GM12891 (cell line): ENCODE results near the gene IQGAP2.

Experiments
- DNase-seq: peaks from one replicate; pipeline ENCODE4 v3.0.0; 2011; ENCODE audit warnings: low spot score; ENCODE audit not compliant: insufficient read length
- FAIRE-seq: peaks from 2 replicates; lab custom pipeline; 2011; peaks lifted over from hg19 to GRCh38; lab: Jason Lieb, UNC
- PAX5 ChIP-seq: IDR thresholded peaks from 2 replicates; pipeline ENCODE4 v1.6.1; 2011; ENCODE audit warnings: low read length, moderate library complexity, mild to moderate bottlenecking; ENCODE audit not compliant: insufficient read depth, severe bottlenecking
- POLR2A ChIP-seq: IDR thresholded peaks from 2 replicates; pipeline ENCODE4 v1.6.1; 2011; ENCODE audit warnings: low read depth, low read length, control low read depth
- POLR2AphosphoS5 ChIP-seq: IDR thresholded peaks from 2 replicates; pipeline ENCODE4 v1.6.1; 2011; ENCODE audit warnings: low read depth, low read length, control low read depth
- POU2F2 ChIP-seq: IDR thresholded peaks from 2 replicates; pipeline ENCODE4 v1.6.1; 2011; ENCODE audit warnings: low read depth, mild to moderate bottlenecking, control low read depth, low read length, moderate library complexity
- SPI1 ChIP-seq: IDR thresholded peaks from 2 replicates; pipeline ENCODE4 v1.6.1; 2011; ENCODE audit warnings: low read depth, low read length, control low read depth
- TAF1 ChIP-seq: IDR thresholded peaks from 2 replicates; pipeline ENCODE4 v1.6.1; 2011; ENCODE audit warnings: low read depth, low read length, control low read depth

The IQGAP2 gene

DNA sequence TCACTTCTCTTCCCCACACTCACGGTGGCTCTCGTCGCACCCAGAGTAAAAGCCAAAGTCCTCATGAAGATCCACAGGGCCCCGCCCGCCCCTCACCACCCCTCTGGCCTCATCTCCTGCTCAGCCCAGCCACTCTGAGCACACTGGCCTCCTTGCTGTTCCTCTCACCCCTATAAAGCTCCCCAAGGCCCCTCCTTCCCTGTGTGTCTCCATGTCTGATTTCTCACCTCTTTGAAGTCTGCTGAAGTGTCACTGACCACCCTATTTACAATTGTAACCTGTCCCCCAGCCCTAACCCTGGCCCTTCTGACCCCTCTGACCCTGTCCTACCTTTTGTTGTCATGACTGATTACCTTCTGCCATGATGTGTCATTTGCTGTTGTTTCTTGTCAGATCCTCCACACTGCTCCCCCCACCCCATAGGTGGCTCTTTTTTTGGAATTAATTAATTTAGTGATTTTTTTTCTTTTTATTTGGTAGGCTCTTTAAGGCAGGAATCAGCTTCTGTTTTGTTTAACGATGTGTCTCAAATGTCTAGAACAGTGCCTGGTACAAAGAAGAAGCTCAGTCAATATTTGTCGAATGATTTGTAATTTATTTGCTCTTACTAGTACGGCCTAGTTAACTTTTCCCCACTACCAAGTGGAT lies 90.2 kb downstream of the IQGAP2 start:
- FAIRE-seq (no peak), DNase-seq (no peak)
- TF ChIP-seq POLR2AphosphoS5 (no peak), SPI1 (no peak), POU2F2 (no peak), PAX5 (no peak), TAF1 (no peak), POLR2A (no peak)

DNA sequence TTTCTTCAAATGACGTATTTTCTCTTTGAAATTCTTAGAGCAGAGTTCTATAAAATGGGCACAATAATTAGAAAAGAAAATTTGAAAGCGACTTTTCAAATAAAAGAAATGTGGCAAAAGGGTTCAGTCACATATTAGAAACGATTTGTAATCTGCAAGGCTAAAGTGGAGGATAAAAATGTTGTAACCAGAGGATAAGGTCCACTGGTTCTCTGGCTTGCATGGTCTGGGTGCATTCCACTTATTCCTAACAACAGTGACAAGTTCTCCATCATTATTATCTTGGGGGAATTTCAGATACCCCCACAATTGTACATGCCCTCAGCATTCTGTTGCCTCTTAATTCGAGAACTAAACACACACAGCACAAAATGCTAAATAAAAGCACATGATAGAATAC lies 91.1 kb downstream of the IQGAP2 start:
- TF ChIP-seq POLR2AphosphoS5 = no peak
- TF ChIP-seq SPI1 = no peak
- no peak for TF ChIP-seq TAF1
- TF ChIP-seq POLR2A = no peak
- no peak for TF ChIP-seq PAX5
- no peak for TF ChIP-seq POU2F2
- no peak for FAIRE-seq
- no peak for DNase-seq

DNA sequence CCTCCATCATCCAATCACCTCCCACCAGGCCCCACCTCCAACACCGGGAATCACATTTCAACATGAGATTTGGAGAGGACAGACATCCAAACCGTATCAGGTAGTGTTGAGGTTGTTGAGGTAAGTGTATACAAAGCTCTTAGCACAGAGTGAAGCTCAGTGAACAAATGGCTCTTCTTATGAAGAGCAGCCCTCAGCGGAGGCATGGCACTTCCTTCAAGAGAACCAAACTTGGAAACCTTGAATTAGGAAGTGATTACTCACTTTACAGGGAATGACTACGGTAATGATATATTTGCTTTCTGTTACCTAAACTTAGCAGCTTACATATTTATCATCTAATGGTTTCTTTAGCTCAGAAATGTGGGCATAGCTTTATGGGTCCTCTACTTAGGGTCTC lies 92.8 kb downstream of the IQGAP2 start:
- FAIRE-seq = no peak
- TF ChIP-seq PAX5 (no peak), SPI1 (no peak), POLR2AphosphoS5 (no peak), POLR2A (no peak), TAF1 (no peak), POU2F2 (no peak)
- no peak for DNase-seq

DNA sequence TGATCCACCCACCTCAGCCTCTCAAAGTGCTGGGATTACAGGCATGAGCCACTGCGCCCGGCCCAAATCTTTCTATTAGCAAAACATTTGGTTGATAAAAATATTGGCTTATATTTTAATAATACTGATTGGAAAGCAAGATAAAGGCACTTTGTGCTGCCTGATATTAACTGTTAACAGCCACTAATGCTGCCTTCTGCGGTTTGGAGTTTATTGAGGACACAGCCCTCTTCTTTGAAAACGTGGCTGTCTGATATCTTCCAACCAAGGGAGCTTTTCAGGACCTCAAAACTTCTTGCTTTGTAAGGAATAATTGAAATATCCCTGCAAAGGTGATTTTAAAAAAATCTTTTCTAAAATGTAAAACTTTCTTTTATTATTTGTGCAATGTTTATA lies 94.0 kb downstream of the IQGAP2 start:
- TF ChIP-seq PAX5 (no peak), POU2F2 (no peak), POLR2AphosphoS5 (no peak)
- no peak for FAIRE-seq
- DNase-seq = no peak

DNA sequence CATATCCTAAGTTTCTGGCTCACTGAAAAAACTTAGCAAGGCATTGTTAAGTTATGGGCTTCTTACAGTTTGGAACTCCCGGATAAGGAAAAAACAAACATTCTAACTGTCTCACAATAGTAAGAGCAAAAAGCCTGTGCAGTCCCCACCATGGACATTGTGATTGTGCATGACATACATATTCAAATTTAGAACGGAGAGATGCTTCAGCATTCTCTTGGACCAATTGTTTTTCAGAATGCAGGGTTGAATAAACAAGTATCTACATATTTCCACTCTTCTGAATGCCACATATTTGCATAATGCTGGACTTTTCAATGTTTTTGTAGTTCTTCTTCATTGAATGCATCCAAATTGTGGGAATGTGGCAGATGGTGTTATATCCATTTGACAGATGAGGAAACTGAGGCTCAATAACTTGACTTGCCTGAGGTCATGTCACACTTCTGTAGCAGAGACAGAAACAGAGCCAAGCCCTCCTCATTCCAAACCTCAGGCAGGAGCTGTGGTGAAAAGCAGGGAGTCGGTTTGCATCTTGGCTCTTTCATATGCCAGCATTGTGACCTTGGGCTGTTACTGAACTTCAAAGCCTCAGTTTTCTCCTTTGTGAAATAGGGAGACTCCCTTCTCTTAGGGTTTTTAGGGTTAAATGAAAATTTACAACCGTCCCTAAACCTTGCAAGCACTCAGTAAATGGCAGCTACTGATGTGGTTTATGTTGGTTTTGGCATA lies 95.1 kb downstream of the IQGAP2 start:
- DNase-seq = no peak
- FAIRE-seq = no peak
- TF ChIP-seq TAF1 = no peak
- no peak for TF ChIP-seq POU2F2
- TF ChIP-seq POLR2A = no peak
- no peak for TF ChIP-seq PAX5
- no peak for TF ChIP-seq SPI1
- no peak for TF ChIP-seq POLR2AphosphoS5

DNA sequence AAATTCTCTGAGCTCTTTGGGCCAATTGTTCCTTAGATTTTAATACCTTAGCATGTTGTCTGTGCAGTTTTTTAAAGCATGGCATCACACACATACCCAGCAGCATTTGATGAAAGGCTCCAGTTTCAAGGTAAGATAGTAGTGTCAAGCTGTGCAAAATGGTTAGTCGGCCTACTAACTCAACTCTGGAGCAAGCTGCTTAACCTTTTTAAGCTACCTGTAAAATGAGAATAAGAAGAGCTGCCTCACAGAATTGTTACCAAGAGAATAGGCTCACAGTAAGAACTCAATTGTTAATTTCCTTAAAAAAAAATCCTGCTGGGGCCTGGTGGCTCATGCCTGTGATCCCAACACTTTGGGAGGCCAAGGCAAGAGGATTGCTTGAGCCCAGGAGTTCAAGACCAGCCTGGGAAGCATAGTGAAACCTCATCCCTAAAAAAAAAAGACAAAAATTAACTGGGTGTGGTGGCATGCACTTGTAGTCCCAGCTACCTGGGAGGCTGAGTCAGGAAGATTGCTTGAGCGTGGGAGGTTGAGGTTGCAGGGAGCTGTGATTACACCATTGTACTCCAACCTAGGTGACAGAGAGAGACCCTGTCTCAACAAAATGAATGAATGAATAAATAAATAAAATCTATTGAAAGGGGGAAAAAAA lies 96.5 kb downstream of the IQGAP2 start:
- no peak for TF ChIP-seq POU2F2
- no peak for TF ChIP-seq POLR2A
- TF ChIP-seq POLR2AphosphoS5 = no peak
- TF ChIP-seq PAX5 = no peak
- no peak for TF ChIP-seq TAF1
- no peak for TF ChIP-seq SPI1
- DNase-seq (no peak), FAIRE-seq (no peak)

DNA sequence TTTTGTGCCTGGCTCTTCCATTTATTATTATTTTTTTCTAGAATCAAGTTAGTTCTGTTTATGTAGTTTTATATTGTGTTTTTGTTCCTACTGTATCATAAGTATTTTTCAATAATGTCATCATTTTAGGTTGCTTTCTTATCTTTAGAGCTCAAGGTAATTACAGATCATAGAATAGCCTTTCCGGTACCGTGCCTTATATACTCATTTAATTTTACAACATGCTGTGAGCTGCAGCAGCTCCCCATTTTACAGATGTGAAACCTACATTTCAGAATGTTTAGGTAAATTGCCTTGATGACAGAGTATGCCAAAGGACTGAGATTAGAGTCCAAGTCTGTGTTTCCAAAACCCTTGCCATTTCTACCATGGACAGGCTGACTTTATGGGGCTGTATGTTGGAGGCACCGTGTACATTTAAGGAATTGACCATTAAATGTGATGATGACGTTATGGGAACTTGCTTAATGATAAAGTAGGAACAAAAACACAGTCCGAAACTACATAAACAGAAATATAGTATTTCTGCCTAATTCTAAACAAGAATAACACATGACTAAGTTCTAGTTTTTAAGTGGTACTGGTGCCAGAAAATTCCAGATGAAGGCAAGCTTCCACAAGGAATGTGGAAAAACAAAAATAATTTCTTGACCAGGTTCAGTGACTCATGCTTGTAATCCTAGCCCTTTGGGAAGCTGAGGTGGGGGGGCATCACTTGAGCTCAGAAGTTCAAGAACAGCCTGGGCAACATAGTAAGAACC lies 97.7 kb downstream of the IQGAP2 start:
- no peak for DNase-seq
- FAIRE-seq = no peak

DNA sequence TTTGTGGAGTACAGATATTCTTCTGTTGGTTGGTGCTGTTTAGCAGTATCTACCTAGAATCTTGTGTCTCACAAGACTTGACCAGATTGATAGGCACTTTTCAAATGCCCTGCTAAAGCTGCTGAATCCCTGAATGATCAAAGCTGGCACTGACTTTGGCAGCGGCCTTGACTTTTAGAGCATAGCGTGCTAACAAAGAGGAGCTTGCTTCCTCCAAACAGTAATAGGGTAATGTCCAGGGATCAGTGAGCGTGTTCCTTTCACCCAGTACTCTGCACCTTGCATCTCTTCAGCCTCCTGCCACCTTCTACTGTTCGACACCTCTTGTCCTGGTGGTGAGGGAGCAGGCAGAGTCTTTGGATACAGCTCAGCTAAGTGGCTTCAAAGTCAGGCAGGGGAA lies 100.8 kb downstream of the IQGAP2 start:
- FAIRE-seq (no peak), DNase-seq (no peak)
- TF ChIP-seq TAF1 = no peak
- TF ChIP-seq SPI1 = no peak
- TF ChIP-seq POU2F2 = no peak
- no peak for TF ChIP-seq PAX5
- TF ChIP-seq POLR2A = no peak
- TF ChIP-seq POLR2AphosphoS5 = no peak

More for the DNA sequence above, 97.7 kb downstream of the IQGAP2 start:
- TF ChIP-seq TAF1 (no peak), POU2F2 (no peak), PAX5 (no peak), POLR2A (no peak), POLR2AphosphoS5 (no peak), SPI1 (no peak)

DNA sequence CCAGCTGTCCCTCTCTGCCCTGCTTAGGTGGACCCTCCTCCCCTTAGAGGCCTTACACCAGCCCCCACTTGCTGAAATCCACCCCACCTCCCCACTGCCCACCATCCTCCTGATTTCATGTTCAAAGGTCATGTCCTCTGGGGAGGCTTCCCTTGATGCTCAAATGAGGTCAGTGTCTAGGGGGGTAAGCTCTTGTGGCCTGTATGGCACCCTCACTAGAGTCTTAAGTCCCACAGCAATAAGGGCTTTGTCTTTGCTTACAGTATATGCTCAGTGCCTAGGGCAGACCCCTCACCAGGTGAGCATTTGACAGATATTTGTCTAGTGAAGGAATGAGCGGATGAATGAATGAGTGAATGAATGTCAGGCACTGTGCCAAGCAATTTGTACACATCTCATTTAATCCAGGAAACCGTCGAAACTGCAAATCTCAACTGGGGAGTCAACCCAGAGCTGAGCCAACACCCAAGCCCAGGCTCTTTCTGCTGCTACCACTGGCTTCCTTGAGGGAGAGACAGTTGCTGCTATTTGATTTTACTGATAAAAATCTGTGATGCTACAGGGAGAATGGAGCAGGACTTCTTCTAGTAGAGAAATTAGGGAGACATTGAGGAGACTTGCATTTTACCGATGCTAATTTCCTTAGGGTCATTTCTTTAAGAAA lies 101.9 kb downstream of the IQGAP2 start:
- TF ChIP-seq TAF1 (no peak), POU2F2 (no peak), PAX5 (no peak), SPI1 (no peak), POLR2A (no peak), POLR2AphosphoS5 (no peak)
- DNase-seq (no peak), FAIRE-seq (no peak)
